ENCODE data around the gene FAM135A. TPM values are rescaled to one million over a fixed set of nuclear protein-coding genes. Genes with fewer than 3 reads are reported as not detected.

FAM135A gene
- total RNA-seq, 1 experiment from 2014 or later, result 31.0 TPM

DNA sequence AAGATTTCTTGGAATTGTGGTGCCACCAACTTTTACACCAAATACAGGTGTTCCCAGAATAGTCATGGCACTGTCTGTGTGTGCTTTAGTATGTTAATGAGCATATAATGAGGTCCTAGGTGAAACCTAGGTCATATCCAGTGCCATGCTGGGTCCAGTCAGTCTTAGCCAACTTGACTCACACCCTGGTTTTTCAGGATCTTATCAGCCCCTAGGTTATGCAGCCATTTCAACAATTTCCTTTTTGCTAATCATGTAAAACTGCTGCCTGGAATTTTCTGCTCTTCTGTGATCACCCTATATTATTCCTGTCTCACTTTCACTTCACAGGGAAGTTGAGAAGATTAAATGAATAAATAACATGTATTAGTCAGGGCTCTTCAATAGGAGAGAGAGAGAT is 177.1 kb downstream of the FAM135A start:
- H3K36me3 Mint-ChIP-seq (ENCODE audit: insufficient read depth in 1 of 3, low read depth in 3 of 3), result peaks cover 13 to 27% (median 18%) of the 10 kb centered on the region in 3 experiments
- H3K27me3 Mint-ChIP-seq (ENCODE audit: low read depth), result no peaks in the 10 kb centered on the region
- Histone ChIP-seq H3K4me1 (ENCODE audit: insufficient read depth, low read length) (no peaks in the 10 kb centered on the region), H2AK5ac (ENCODE audit: insufficient read length, low read length) (no peak overlapping the region), H3K56ac (ENCODE audit: insufficient read length, low read depth, low read length) (no peak overlapping the region), H3K27me3 (ENCODE audit: insufficient read depth, low read length) (no peaks in the 10 kb centered on the region), H4K5ac (ENCODE audit: insufficient read length, low read depth, low read length) (no peak overlapping the region), H4K20me1 (ENCODE audit: control insufficient read depth, insufficient read depth, insufficient read length) (no peaks in the 10 kb centered on the region), H3K4me2 (ENCODE audit: insufficient read depth, insufficient read length, low read length) (no peak overlapping the region), H2BK15ac (ENCODE audit: low read depth, low read length) (no peak overlapping the region), H2BK120ac (ENCODE audit: low read depth, low read length, poor library complexity, severe bottlenecking) (no peak overlapping the region), H3T11ph (ENCODE audit: low read length) (no peak overlapping the region), H2AFZ (ENCODE audit: low read length) (no peak overlapping the region), H3K14ac (ENCODE audit: insufficient read depth, low read length) (no peak overlapping the region), H3K23me2 (ENCODE audit: insufficient read length, low read depth, low read length, poor library complexity, severe bottlenecking) (no peaks in the 10 kb centered on the region), H4K91ac (ENCODE audit: insufficient read length, low read depth, low read length) (no peak overlapping the region), H2BK12ac (ENCODE audit: insufficient read length, low read depth, low read length) (no peak overlapping the region), H2BK20ac (ENCODE audit: low read depth, low read length, poor library complexity, severe bottlenecking) (no peak overlapping the region), H3K9ac (ENCODE audit: extremely low read depth, insufficient read length, low read length) (no peak overlapping the region), H4K8ac (replicated peaks; ENCODE audit: insufficient read length, low read depth, low read length) (no peak overlapping the region), H3K23ac (ENCODE audit: insufficient read length, low read depth, low read length) (no peak overlapping the region), H3K9me3 (ENCODE audit: control insufficient read depth, low read depth, low read length) (no peaks in the 10 kb centered on the region), H3K79me2 (ENCODE audit: insufficient read depth, low read length) (no peaks in the 10 kb centered on the region), H3K79me1 (ENCODE audit: insufficient read depth, low read depth, low read length, poor library complexity, severe bottlenecking) (no peaks in the 10 kb centered on the region), H2BK5ac (ENCODE audit: insufficient read length, low read length) (no peak overlapping the region), H3K4ac (ENCODE audit: low read depth, low read length) (no peak overlapping the region), H3K27ac (ENCODE audit: insufficient read length, low read depth, low read length) (no peak overlapping the region), H3K18ac (ENCODE audit: insufficient read length, low read depth, low read length) (no peak overlapping the region)
- DNase-seq, result no peak
- peaks cover 0 to 6% of the 10 kb centered on the region in 2 experiments; a peak in 3 of 5 replicates for H3K9me3 Mint-ChIP-seq
- no peak for TF ChIP-seq CTCF (conservative IDR thresholded peaks at IDR 0.05)
- no peak overlapping the region for H3K4me3 Mint-ChIP-seq
- H3K4me1 Mint-ChIP-seq, result peaks cover 8 to 10% of the 10 kb centered on the region in 2 experiments
- peak overlapping the region in 2 of 3 experiments; percentile 21 to 47; a peak in 1 of 7 replicates for H3K27ac Mint-ChIP-seq
